Measurements from ENCODE around the gene TMUB2. TPM values are rescaled to one million over a fixed set of nuclear protein-coding genes. Genes with fewer than 3 reads are reported as not detected.

TMUB2 gene
- total RNA-seq, 2 experiments from 2014 or later = 33.3 to 34.8 TPM

GRCh38 chr17:44188576-44189403 is 2.0 kb downstream of the TMUB2 start:
- H3K36me3 ChIP-seq (ENCODE audit: insufficient read depth, low read length) = peaks cover 39% of the 10 kb centered on the region
- intact Hi-C loops (cut with DNase I, micrococcal nuclease) = loop anchor here (1.0 to 5.0 kb wide), 4 partner anchors 10 to 181 kb away; partner anchors contain the start of genes HDAC5 (in 2 of the 2) and LSM12 (in 1 of the 2)
- Mint-ChIP-seq H3K36me3 (ENCODE audit: low read depth) (peaks cover 54% of the 10 kb centered on the region), H3K4me3 (peak overlapping the region; percentile 98), H3K9me3 (no peaks in the 10 kb centered on the region), H3K27ac (peak overlapping the region; percentile 96), H3K27me3 (no peaks in the 10 kb centered on the region), H3K4me1 (ENCODE audit: low read depth) (peaks cover 49% of the 10 kb centered on the region)
- ChIA-PET CTCF (interaction anchor here (1.5 to 6.5 kb wide), 3 partner anchors 9 to 22 kb away, joined by 3 to 37 read pairs (median 4); no protein-coding TSS in a partner anchor), POLR2A (interaction anchor here (0.7 to 5.5 kb wide), 5 partner anchors 10 to 136 kb away, joined by 3 to 99 read pairs (median 7); partner anchors contain the start of genes ATXN7L3, SLC25A39 and UBTF)
- peaks cover 43% of the 10 kb centered on the region for H3K4me1 ChIP-seq (ENCODE audit: insufficient read depth, low read length)
- no peak for TF ChIP-seq CTCF (IDR thresholded peaks at IDR 0.05)
- ATAC-seq (ENCODE audit: poor library complexity) = no peak
- no peak overlapping the region for H3K4me3 ChIP-seq (ENCODE audit: low read length)
- no peaks in the 10 kb centered on the region for H3K27me3 ChIP-seq (ENCODE audit: control insufficient read depth in 1 of 2, insufficient read depth in 2 of 2, low read length in 2 of 2)
- peak overlapping the region in 1 of 2 donors; percentile 18 for H3K27ac ChIP-seq (ENCODE audit: low read depth in 1 of 2, low read length in 2 of 2)
- H3K9me3 ChIP-seq (ENCODE audit: control insufficient read depth in 1 of 2, insufficient read depth in 1 of 2, low read length in 2 of 2) = no peaks in the 10 kb centered on the region
- DNase-seq = no peak

DNA sequence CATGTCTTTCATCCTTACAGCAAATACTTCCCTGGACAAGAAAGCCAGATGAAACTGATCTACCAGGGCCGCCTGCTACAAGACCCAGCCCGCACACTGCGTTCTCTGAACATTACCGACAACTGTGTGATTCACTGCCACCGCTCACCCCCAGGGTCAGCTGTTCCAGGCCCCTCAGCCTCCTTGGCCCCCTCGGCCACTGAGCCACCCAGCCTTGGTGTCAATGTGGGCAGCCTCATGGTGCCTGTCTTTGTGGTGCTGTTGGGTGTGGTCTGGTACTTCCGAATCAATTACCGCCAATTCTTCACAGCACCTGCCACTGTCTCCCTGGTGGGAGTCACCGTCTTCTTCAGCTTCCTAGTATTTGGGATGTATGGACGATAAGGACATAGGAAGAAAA is 3.7 kb downstream of the TMUB2 start:
- Mint-ChIP-seq H3K27ac (peak overlapping the region; percentile 66), H3K4me3 (peak overlapping the region; percentile 79), H3K36me3 (ENCODE audit: low read depth) (peaks cover 68% of the 10 kb centered on the region), H3K27me3 (no peaks in the 10 kb centered on the region), H3K9me3 (no peaks in the 10 kb centered on the region), H3K4me1 (ENCODE audit: low read depth) (peaks cover 34% of the 10 kb centered on the region)
- ATAC-seq (ENCODE audit: poor library complexity) (no peak), DNase-seq (no peak)
- H3K9me3 ChIP-seq (ENCODE audit: control insufficient read depth in 1 of 2, insufficient read depth in 1 of 2, low read length in 2 of 2) = no peaks in the 10 kb centered on the region
- no peak overlapping the region for H3K4me3 ChIP-seq (ENCODE audit: low read length)
- H3K27ac ChIP-seq (ENCODE audit: low read depth in 1 of 2, low read length in 2 of 2) = no peak overlapping the region
- no peak for TF ChIP-seq CTCF (IDR thresholded peaks at IDR 0.05)
- CTCF ChIA-PET = no interaction called here
- H3K27me3 ChIP-seq (ENCODE audit: control insufficient read depth in 1 of 2, insufficient read depth in 2 of 2, low read length in 2 of 2) = no peaks in the 10 kb centered on the region
- H3K4me1 ChIP-seq (ENCODE audit: insufficient read depth, low read length) = peaks cover 26% of the 10 kb centered on the region
- POLR2A ChIA-PET = interaction anchor here (1.2 kb wide), 1 partner anchor 10 kb away, joined by 3 read pairs; no protein-coding TSS in a partner anchor
- H3K36me3 ChIP-seq (ENCODE audit: insufficient read depth, low read length) = peaks cover 56% of the 10 kb centered on the region
- intact Hi-C loops (cut with DNase I, micrococcal nuclease) = no loop called here

GRCh38 chr17:44191369-44191768 is 4.6 kb downstream of the TMUB2 start:
- no peak for TF ChIP-seq CTCF (IDR thresholded peaks at IDR 0.05)
- H3K4me1 ChIP-seq (ENCODE audit: insufficient read depth, low read length) = peaks cover 23% of the 10 kb centered on the region
- H3K9me3 Mint-ChIP-seq = no peaks in the 10 kb centered on the region
- no peaks in the 10 kb centered on the region for H3K27me3 ChIP-seq (ENCODE audit: control insufficient read depth in 1 of 2, insufficient read depth in 2 of 2, low read length in 2 of 2)
- no peaks in the 10 kb centered on the region for H3K27me3 Mint-ChIP-seq
- no peak overlapping the region for H3K4me3 ChIP-seq (ENCODE audit: low read length)
- no peak for DNase-seq
- H3K36me3 Mint-ChIP-seq (ENCODE audit: low read depth) = peaks cover 74% of the 10 kb centered on the region
- peak overlapping the region; percentile 66 for H3K27ac Mint-ChIP-seq
- ATAC-seq (ENCODE audit: poor library complexity) = no peak
- peaks cover 60% of the 10 kb centered on the region for H3K36me3 ChIP-seq (ENCODE audit: insufficient read depth, low read length)
- no peaks in the 10 kb centered on the region for H3K9me3 ChIP-seq (ENCODE audit: control insufficient read depth in 1 of 2, insufficient read depth in 1 of 2, low read length in 2 of 2)
- H3K4me1 Mint-ChIP-seq (ENCODE audit: low read depth) = peaks cover 29% of the 10 kb centered on the region
- intact Hi-C loops (cut with DNase I, micrococcal nuclease) = no loop called here
- ChIA-PET POLR2A (interaction anchor here (1.2 kb wide), 1 partner anchor 9 kb away, joined by 3 read pairs; no protein-coding TSS in a partner anchor), CTCF (no interaction called here)
- no peak overlapping the region for H3K27ac ChIP-seq (ENCODE audit: low read depth in 1 of 2, low read length in 2 of 2)
- H3K4me3 Mint-ChIP-seq = peak overlapping the region; percentile 79

All from CD4-positive, alpha-beta T cell (primary cell).